ENCODE data around the gene CCSER1. TPM values are rescaled to one million over a fixed set of nuclear protein-coding genes. Genes with fewer than 3 reads are reported as not detected.

The CCSER1 gene
- total RNA-seq, 1 experiment from 2014 or later: 5.9 TPM

- no peaks in the 10 kb centered on the region for H3K79me2 ChIP-seq (ENCODE audit: low read depth)
- H3K9me3 ChIP-seq (ENCODE audit: insufficient read depth, low read depth): no peaks in the 10 kb centered on the region
- H3K4me1 ChIP-seq (replicated peaks; ENCODE audit: insufficient read depth): no peaks in the 10 kb centered on the region
- H3K36me3 ChIP-seq (ENCODE audit: low read depth): no peaks in the 10 kb centered on the region
- H4K20me1 ChIP-seq (ENCODE audit: insufficient read depth): no peaks in the 10 kb centered on the region
- no peak overlapping the region for H2AFZ ChIP-seq
- POLR2A ChIA-PET (ENCODE audit: unreplicated experiment): no interaction called here
- intact Hi-C loops (cut with micrococcal nuclease; ENCODE audit: unreplicated experiment): no loop called here
- H3K27me3 ChIP-seq (ENCODE audit: insufficient read depth, low read depth): no peaks in the 10 kb centered on the region
- H3F3A ChIP-seq (ENCODE audit: insufficient read depth, low read depth): no peaks in the 10 kb centered on the region
- no peak overlapping the region for H3K4me2 ChIP-seq
- no peak for TF ChIP-seq EZH2 (IDR thresholded peaks at IDR 0.05; ENCODE audit: low read depth)
- TF ChIP-seq, protein P1, sequence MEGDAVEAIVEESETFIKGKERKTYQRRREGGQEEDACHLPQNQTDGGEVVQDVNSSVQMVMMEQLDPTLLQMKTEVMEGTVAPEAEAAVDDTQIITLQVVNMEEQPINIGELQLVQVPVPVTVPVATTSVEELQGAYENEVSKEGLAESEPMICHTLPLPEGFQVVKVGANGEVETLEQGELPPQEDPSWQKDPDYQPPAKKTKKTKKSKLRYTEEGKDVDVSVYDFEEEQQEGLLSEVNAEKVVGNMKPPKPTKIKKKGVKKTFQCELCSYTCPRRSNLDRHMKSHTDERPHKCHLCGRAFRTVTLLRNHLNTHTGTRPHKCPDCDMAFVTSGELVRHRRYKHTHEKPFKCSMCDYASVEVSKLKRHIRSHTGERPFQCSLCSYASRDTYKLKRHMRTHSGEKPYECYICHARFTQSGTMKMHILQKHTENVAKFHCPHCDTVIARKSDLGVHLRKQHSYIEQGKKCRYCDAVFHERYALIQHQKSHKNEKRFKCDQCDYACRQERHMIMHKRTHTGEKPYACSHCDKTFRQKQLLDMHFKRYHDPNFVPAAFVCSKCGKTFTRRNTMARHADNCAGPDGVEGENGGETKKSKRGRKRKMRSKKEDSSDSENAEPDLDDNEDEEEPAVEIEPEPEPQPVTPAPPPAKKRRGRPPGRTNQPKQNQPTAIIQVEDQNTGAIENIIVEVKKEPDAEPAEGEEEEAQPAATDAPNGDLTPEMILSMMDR (conservative IDR thresholded peaks at IDR 0.05): no peak
- no peaks in the 10 kb centered on the region for H3K9me2 ChIP-seq (ENCODE audit: insufficient read depth)
- H3K4me3 ChIP-seq: no peak overlapping the region
- CTCF ChIA-PET: interaction anchor here (0.6 kb wide), 1 partner anchor 121 kb away, joined by 4 read pairs; no protein-coding TSS in a partner anchor
- no TSS peak for BruUV-seq (replicated peaks)
- no peak overlapping the region for H3K27ac ChIP-seq
- DNase-seq: no peak
Measured at GRCh38 chr4:90152024-90152423, 24.8 kb downstream of the CCSER1 start.

- no peak for DNase-seq
- ChIA-PET POLR2A (ENCODE audit: unreplicated experiment) (no interaction called here), CTCF (no interaction called here)
- H3K27me3 ChIP-seq (ENCODE audit: insufficient read depth, low read depth): no peaks in the 10 kb centered on the region
- H3K4me2 ChIP-seq: no peak overlapping the region
- H3K27ac ChIP-seq: no peak overlapping the region
- no peaks in the 10 kb centered on the region for H3K36me3 ChIP-seq (ENCODE audit: low read depth)
- H3K79me2 ChIP-seq (ENCODE audit: low read depth): no peaks in the 10 kb centered on the region
- no peak overlapping the region for H3K4me3 ChIP-seq
- TF ChIP-seq, protein P1 (conservative IDR thresholded peaks at IDR 0.05): no peak
- no peak for TF ChIP-seq EZH2 (IDR thresholded peaks at IDR 0.05; ENCODE audit: low read depth)
- BruUV-seq (replicated peaks): no TSS peak
- H3K4me1 ChIP-seq (replicated peaks; ENCODE audit: insufficient read depth): no peaks in the 10 kb centered on the region
- H3F3A ChIP-seq (ENCODE audit: insufficient read depth, low read depth): no peaks in the 10 kb centered on the region
- H3K9me3 ChIP-seq (ENCODE audit: insufficient read depth, low read depth): no peaks in the 10 kb centered on the region
- H4K20me1 ChIP-seq (ENCODE audit: insufficient read depth): no peaks in the 10 kb centered on the region
- intact Hi-C loops (cut with micrococcal nuclease; ENCODE audit: unreplicated experiment): no loop called here
- no peaks in the 10 kb centered on the region for H3K9me2 ChIP-seq (ENCODE audit: insufficient read depth)
- H2AFZ ChIP-seq: no peak overlapping the region
Measured at GRCh38 chr4:90159193-90159592, 32.0 kb downstream of the CCSER1 start.

DNA sequence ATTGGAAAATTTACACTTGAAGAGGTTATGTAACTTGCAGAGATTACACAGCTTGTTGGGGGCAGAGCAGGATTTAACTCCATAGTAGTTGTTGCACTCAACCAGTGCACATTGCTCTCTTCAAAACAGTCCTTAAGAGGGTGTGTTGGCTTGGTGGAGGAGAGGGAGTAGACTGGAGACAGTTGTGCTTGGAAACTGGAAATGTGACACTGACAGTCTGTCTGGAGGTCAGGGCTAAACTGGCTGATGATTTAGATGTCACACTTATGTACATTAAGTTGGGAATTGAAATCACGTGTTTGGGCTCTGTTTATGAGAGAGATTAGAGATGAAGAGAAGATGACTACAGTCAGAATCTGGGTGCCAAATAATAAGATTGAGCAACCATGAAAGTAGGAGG, 32.9 kb downstream of the CCSER1 start:
- no peak for TF ChIP-seq EZH2 (IDR thresholded peaks at IDR 0.05; ENCODE audit: low read depth)
- TF ChIP-seq, protein P1 (conservative IDR thresholded peaks at IDR 0.05): no peak
- no peak overlapping the region for H3K4me3 ChIP-seq
- no peaks in the 10 kb centered on the region for H3K79me2 ChIP-seq (ENCODE audit: low read depth)
- H3K27ac ChIP-seq: no peak overlapping the region
- intact Hi-C loops (cut with micrococcal nuclease; ENCODE audit: unreplicated experiment): no loop called here
- ChIA-PET CTCF (no interaction called here), POLR2A (ENCODE audit: unreplicated experiment) (no interaction called here)
- H2AFZ ChIP-seq: no peak overlapping the region
- H3K9me2 ChIP-seq (ENCODE audit: insufficient read depth): no peaks in the 10 kb centered on the region
- BruUV-seq (replicated peaks): no TSS peak
- H3K36me3 ChIP-seq (ENCODE audit: low read depth): no peaks in the 10 kb centered on the region
- no peaks in the 10 kb centered on the region for H4K20me1 ChIP-seq (ENCODE audit: insufficient read depth)
- no peaks in the 10 kb centered on the region for H3K9me3 ChIP-seq (ENCODE audit: insufficient read depth, low read depth)
- no peaks in the 10 kb centered on the region for H3F3A ChIP-seq (ENCODE audit: insufficient read depth, low read depth)
- H3K4me1 ChIP-seq (replicated peaks; ENCODE audit: insufficient read depth): no peaks in the 10 kb centered on the region
- no peak overlapping the region for H3K4me2 ChIP-seq
- no peak for DNase-seq
- no peaks in the 10 kb centered on the region for H3K27me3 ChIP-seq (ENCODE audit: insufficient read depth, low read depth)

All from PC-9 (cell line).